ENCODE results near the gene PES1.

PES1 gene

GRCh38 chr22:30600921-30601320 is 9.2 kb upstream of the PES1 start:
- TF ChIP-seq CEBPB (IDR thresholded peaks at IDR 0.05) (no peak), TAF1 (IDR thresholded peaks at IDR 0.05; ENCODE audit: low read depth) (no peak), REST (IDR thresholded peaks at IDR 0.05; ENCODE audit: low read depth) (no peak), CREB1 (IDR thresholded peaks at IDR 0.05; ENCODE audit: low read depth) (no peak), FOXM1 (IDR thresholded peaks at IDR 0.05; ENCODE audit: borderline replicate concordance, low read depth) (no peak), EGR1 (IDR thresholded peaks at IDR 0.05) (no peak), USF1 (IDR thresholded peaks at IDR 0.05) (no peak), RAD21 (IDR thresholded peaks at IDR 0.05; ENCODE audit: low read depth) (no peak), ZBTB7A (IDR thresholded peaks at IDR 0.05; ENCODE audit: low read depth) (no peak), MAX (IDR thresholded peaks at IDR 0.05) (no peak), TEAD4 (IDR thresholded peaks at IDR 0.05) (no peak), YY1 (IDR thresholded peaks at IDR 0.05; ENCODE audit: low read depth) (no peak), NFIC (IDR thresholded peaks at IDR 0.05) (no peak), TCF12 (IDR thresholded peaks at IDR 0.05; ENCODE audit: low read depth) (no peak)

GRCh38 chr22:30598986-30599385 is 7.3 kb upstream of the PES1 start:
- TF ChIP-seq FOXM1 (IDR thresholded peaks at IDR 0.05; ENCODE audit: borderline replicate concordance, low read depth): no peak
- TF ChIP-seq TEAD4 (IDR thresholded peaks at IDR 0.05): no peak
- TF ChIP-seq NFIC (IDR thresholded peaks at IDR 0.05): no peak
- no peak for TF ChIP-seq CREB1 (IDR thresholded peaks at IDR 0.05; ENCODE audit: low read depth)
- no peak for TF ChIP-seq TCF12 (IDR thresholded peaks at IDR 0.05; ENCODE audit: low read depth)
- no peak for TF ChIP-seq ZBTB7A (IDR thresholded peaks at IDR 0.05; ENCODE audit: low read depth)
- TF ChIP-seq USF1 (IDR thresholded peaks at IDR 0.05): no peak
- no peak for TF ChIP-seq RAD21 (IDR thresholded peaks at IDR 0.05; ENCODE audit: low read depth)
- no peak for TF ChIP-seq YY1 (IDR thresholded peaks at IDR 0.05; ENCODE audit: low read depth)
- no peak for TF ChIP-seq TAF1 (IDR thresholded peaks at IDR 0.05; ENCODE audit: low read depth)
- no peak for TF ChIP-seq REST (IDR thresholded peaks at IDR 0.05; ENCODE audit: low read depth)
- TF ChIP-seq EP300 (IDR thresholded peaks at IDR 0.05; ENCODE audit: borderline replicate concordance): no peak

- TF ChIP-seq EP300 (IDR thresholded peaks at IDR 0.05; ENCODE audit: borderline replicate concordance): no peak
- no peak for TF ChIP-seq YY1 (IDR thresholded peaks at IDR 0.05; ENCODE audit: low read depth)
- TF ChIP-seq EGR1 (IDR thresholded peaks at IDR 0.05): no peak
- TF ChIP-seq TCF12 (IDR thresholded peaks at IDR 0.05; ENCODE audit: low read depth): no peak
- no peak for TF ChIP-seq FOXM1 (IDR thresholded peaks at IDR 0.05; ENCODE audit: borderline replicate concordance, low read depth)
- no peak for TF ChIP-seq REST (IDR thresholded peaks at IDR 0.05; ENCODE audit: low read depth)
- no peak for TF ChIP-seq RAD21 (IDR thresholded peaks at IDR 0.05; ENCODE audit: low read depth)
- TF ChIP-seq TEAD4 (IDR thresholded peaks at IDR 0.05): no peak
- TF ChIP-seq CREB1 (IDR thresholded peaks at IDR 0.05; ENCODE audit: low read depth): no peak
- no peak for TF ChIP-seq TAF1 (IDR thresholded peaks at IDR 0.05; ENCODE audit: low read depth)
- TF ChIP-seq MAX (IDR thresholded peaks at IDR 0.05): no peak
- no peak for TF ChIP-seq NFIC (IDR thresholded peaks at IDR 0.05)
- no peak for TF ChIP-seq ZBTB7A (IDR thresholded peaks at IDR 0.05; ENCODE audit: low read depth)
- no peak for TF ChIP-seq CEBPB (IDR thresholded peaks at IDR 0.05)
- TF ChIP-seq USF1 (IDR thresholded peaks at IDR 0.05): no peak
These were observed 5.2 kb upstream of the PES1 start for GRCh38 chr22:30596886-30597285.

GRCh38 chr22:30596199-30596598 is 4.5 kb upstream of the PES1 start:
- TF ChIP-seq CEBPB (IDR thresholded peaks at IDR 0.05) (no peak), FOXM1 (IDR thresholded peaks at IDR 0.05; ENCODE audit: borderline replicate concordance, low read depth) (no peak), MAX (IDR thresholded peaks at IDR 0.05) (no peak), RAD21 (IDR thresholded peaks at IDR 0.05; ENCODE audit: low read depth) (no peak), TAF1 (IDR thresholded peaks at IDR 0.05; ENCODE audit: low read depth) (no peak), CREB1 (IDR thresholded peaks at IDR 0.05; ENCODE audit: low read depth) (no peak), REST (IDR thresholded peaks at IDR 0.05; ENCODE audit: low read depth) (no peak), TEAD4 (IDR thresholded peaks at IDR 0.05) (no peak), EGR1 (IDR thresholded peaks at IDR 0.05) (no peak), EP300 (IDR thresholded peaks at IDR 0.05; ENCODE audit: borderline replicate concordance) (no peak), USF1 (IDR thresholded peaks at IDR 0.05) (no peak), NFIC (IDR thresholded peaks at IDR 0.05) (no peak), ZBTB7A (IDR thresholded peaks at IDR 0.05; ENCODE audit: low read depth) (no peak), YY1 (IDR thresholded peaks at IDR 0.05; ENCODE audit: low read depth) (no peak), TCF12 (IDR thresholded peaks at IDR 0.05; ENCODE audit: low read depth) (no peak)

All from Ishikawa (cell line).